ENCODE results near the gene TRMU.

TRMU gene

GRCh38 chr22:46335201-46336118 is at the start of gene TRMU:
Gene TRMU (plus strand): TSS chr22:46335714. CDS start chr22:46335765, 51 bp downstream.
- H3K4me3 ChIP-seq (ENCODE audit: low read depth, low read length) = peak within 1 kb of the TSS; percentile 96
- peaks cover 22% of the 10 kb centered on the region for H3K36me3 ChIP-seq (replicated peaks)
- peak within 1 kb of the TSS; percentile 82 for H3K27ac ChIP-seq
- no peaks in the 10 kb centered on the region for H3K27me3 ChIP-seq (replicated peaks)
- in situ Hi-C loops (cut with HindIII; ENCODE audit: low pct_ligation_motif_present, low sequenced_read_pairs) = loop anchor here (25.0 kb wide), 1 partner anchor 152 kb away; no protein-coding TSS in a partner anchor
- no peak for TF ChIP-seq CTCF (IDR thresholded peaks at IDR 0.05; ENCODE audit: low read depth, low read length, missing control alignments)
- peak; percentile 53 for DNase-seq

- H3K27ac ChIP-seq = no peak overlapping the region
- H3K27me3 ChIP-seq (replicated peaks) = no peaks in the 10 kb centered on the region
- H3K4me3 ChIP-seq (ENCODE audit: low read depth, low read length) = no peak overlapping the region
- in situ Hi-C loops (cut with HindIII; ENCODE audit: low pct_ligation_motif_present, low sequenced_read_pairs) = no loop called here
- no peak for TF ChIP-seq CTCF (IDR thresholded peaks at IDR 0.05; ENCODE audit: low read depth, low read length, missing control alignments)
- peaks cover 29% of the 10 kb centered on the region for H3K36me3 ChIP-seq (replicated peaks)
- DNase-seq = no peak
Measured at GRCh38 chr22:46286006-46286405, 49.5 kb upstream of the TRMU start.

- DNase-seq = no peak
- peaks cover 21% of the 10 kb centered on the region for H3K36me3 ChIP-seq (replicated peaks)
- no peak for TF ChIP-seq CTCF (IDR thresholded peaks at IDR 0.05; ENCODE audit: low read depth, low read length, missing control alignments)
- H3K27ac ChIP-seq = no peak overlapping the region
- no peaks in the 10 kb centered on the region for H3K27me3 ChIP-seq (replicated peaks)
- in situ Hi-C loops (cut with HindIII; ENCODE audit: low pct_ligation_motif_present, low sequenced_read_pairs) = no loop called here
- no peak overlapping the region for H3K4me3 ChIP-seq (ENCODE audit: low read depth, low read length)
Measured at GRCh38 chr22:46286941-46287872, 48.3 kb upstream of the TRMU start.

- Histone ChIP-seq H3K36me3 (replicated peaks) (peaks cover 21% of the 10 kb centered on the region), H3K4me3 (ENCODE audit: low read depth, low read length) (no peak overlapping the region), H3K27ac (no peak overlapping the region), H3K27me3 (replicated peaks) (no peaks in the 10 kb centered on the region)
- DNase-seq = no peak
- in situ Hi-C loops (cut with HindIII; ENCODE audit: low pct_ligation_motif_present, low sequenced_read_pairs) = no loop called here
- no peak for TF ChIP-seq CTCF (IDR thresholded peaks at IDR 0.05; ENCODE audit: low read depth, low read length, missing control alignments)
Measured at GRCh38 chr22:46287873-46288751, 47.4 kb upstream of the TRMU start.

DNA sequence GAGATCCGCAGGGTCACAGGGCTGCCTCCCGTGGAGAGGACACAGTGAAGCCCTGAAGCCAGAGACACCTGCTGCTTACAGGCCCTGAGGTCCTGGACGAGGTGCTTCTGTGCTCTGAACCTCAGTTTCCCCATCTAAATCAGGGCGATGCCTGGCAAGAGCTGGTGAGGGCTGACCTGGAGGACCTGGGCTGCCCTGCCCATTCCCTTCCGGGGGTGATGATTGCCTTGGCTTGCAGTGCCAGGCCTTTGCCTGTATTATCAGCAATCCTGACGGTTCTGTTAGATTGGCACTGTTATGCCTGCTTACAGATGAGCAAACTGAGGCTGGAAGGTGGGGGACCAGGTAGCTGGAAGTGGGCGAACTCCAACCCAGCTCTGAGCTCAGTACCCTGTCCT is 46.7 kb upstream of the TRMU start:
- no peak for DNase-seq
- Histone ChIP-seq H3K27ac (no peak overlapping the region), H3K4me3 (ENCODE audit: low read depth, low read length) (no peak overlapping the region), H3K36me3 (replicated peaks) (peaks cover 18% of the 10 kb centered on the region), H3K27me3 (replicated peaks) (no peaks in the 10 kb centered on the region)
- TF ChIP-seq CTCF (IDR thresholded peaks at IDR 0.05; ENCODE audit: low read depth, low read length, missing control alignments) = no peak
- in situ Hi-C loops (cut with HindIII; ENCODE audit: low pct_ligation_motif_present, low sequenced_read_pairs) = no loop called here

All from brain microvascular endothelial cell (primary cell).